Kidney glomerular epithelial cell (primary cell): ENCODE results near the gene PUM2.
"Not testable (repeated sequence)": the region's sequence is repeated elsewhere in the genome, so short reads cannot be mapped to it uniquely, and the experiment has no call there.

Experiments used
- DNase-seq: peaks from one replicate; lab custom pipeline; 2025; lab: John Stamatoyannopoulos, UW

The PUM2 gene

DNA sequence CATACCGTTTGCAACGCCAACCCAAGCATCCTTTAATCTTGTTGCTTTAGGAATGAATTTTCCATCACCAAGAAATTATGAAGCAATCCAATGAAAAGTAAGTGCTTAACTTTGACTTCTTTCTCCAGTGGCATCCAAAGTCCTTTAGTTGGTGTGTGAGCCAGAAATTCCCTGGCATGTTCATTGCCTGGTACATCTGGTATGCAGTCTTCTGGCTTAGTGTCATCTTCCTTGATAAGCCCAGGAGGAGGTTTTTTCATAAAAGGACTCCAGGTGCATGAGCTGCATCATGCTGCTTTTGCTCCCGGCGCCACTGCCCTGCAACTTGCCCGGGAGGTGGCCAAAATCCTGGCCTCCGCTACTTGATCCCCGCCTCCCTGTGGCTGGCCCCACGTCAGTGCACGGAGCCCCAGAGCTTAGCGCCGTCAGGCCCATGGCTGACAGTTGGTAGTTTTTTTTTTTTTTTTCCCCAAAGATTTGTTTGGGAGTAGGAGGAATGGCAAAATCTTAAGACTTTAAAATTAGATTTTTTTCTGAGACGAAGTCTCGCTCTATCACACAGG is 58.7 kb downstream of the PUM2 start:
- no peak for DNase-seq

GRCh38 chr2:20291106-20291564 is 59.5 kb downstream of the PUM2 start:
- peak; percentile 80 for DNase-seq

DNA sequence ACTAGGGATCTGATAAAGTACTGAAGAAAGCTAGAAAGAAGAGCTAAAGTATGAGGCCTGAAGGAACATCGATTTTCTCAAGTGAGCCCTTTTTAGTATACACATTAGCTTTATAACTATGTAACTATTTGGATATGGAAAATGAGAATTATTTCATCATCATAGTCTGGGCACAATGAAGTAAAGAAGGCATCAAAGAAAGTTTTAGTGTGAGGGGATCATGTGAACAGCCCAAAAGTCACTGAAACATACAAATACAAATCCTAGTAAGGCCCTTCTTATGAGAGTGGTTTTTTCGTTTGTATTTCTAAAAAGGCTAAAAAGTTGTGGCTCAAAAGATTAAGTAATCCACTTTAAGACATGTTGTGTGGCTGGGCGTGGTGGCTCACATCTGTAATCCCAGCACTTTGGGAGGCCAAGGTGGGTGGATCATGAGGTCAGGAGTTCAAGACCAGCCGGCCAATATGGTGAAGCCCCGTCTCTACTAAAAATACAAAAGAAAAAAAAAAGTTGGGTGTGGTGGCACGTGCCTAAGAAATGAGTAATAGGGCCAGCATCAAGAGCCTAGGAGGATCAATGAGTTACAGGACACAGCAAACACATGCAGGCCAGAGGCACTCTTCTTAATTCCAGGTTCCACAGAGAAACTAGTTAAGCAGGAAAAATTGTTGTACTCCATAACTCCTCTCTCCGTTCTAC is 61.9 kb downstream of the PUM2 start:
- DNase-seq, result no peak

DNA sequence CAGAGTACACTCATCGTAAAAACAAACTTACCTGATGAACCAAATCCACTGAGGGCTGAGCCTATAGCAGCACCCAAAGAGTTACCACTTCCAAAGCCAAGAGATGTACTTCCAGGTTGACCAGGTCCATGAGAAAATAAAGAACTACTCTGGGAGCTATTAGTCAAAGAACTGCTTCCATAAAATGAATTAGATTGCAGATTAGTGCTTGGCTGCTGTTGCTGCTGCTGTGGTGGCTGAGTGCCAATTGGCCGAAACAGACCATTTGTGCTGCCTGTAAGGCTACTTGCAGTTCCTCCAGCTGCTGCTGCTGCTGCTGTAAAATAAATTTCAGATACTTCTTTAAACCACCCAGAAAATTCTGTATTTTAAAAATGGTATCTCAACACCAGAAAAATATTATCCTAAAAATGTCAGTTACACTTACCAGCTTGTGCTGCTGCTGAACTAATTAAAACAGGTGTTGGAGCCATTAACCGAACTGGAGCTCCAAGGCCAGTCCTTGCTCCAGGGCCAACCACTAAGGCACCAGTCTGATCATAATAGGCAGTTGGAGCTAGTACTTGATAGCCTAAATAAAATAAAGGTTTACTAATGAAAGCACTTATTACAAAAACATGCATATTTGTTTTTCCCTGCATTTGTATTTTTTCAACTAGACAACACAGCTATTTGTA is 67.6 kb downstream of the PUM2 start:
- DNase-seq, result no peak

- no peak for DNase-seq
Observed at GRCh38 chr2:20281876-20282275, 68.8 kb downstream of the PUM2 start.

DNA sequence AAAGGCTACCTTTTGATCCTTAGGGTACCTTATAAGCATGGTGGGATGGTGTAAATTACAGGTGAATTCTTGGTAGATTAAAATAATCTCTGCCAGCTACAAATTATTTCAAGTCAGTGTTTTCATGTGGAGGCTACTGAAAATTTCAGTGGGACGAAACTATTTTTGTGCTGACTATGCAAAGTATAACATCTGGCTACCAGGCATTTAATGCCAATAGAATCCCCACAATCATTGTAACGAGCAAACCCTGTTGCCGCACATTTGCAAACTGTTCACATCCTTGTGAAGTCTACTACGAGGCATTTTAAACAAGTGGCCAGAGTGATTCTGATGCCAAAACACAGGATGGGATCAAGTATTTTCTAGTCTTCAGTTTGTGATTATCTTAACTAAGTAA is 77.6 kb downstream of the PUM2 start:
- no peak for DNase-seq

GRCh38 chr2:20268317-20268716 is 82.3 kb downstream of the PUM2 start:
- DNase-seq, result not testable (repeated sequence)

GRCh38 chr2:20267529-20267928 is 83.1 kb downstream of the PUM2 start:
- DNase-seq, result no peak

GRCh38 chr2:20264629-20265028 is 86.0 kb downstream of the PUM2 start:
- no peak for DNase-seq

DNA sequence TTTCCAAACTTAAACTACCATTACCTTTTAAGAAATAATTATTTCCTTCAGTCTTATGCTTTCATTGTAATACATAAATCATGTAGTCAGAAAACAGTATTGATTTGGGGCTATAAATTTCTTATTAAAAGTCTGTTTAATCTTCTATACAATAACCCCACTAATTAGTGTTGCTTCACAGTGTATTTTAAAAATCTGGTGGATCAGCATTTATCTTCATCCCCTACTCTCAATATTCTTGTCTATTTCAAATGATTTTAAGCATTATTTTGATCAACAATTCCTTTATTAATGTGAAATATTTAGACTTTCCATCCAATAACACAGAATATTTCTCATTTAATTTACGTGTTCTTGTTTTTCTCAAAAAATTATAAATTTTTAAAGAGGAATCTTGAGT is 93.2 kb downstream of the PUM2 start:
- no peak for DNase-seq

DNA sequence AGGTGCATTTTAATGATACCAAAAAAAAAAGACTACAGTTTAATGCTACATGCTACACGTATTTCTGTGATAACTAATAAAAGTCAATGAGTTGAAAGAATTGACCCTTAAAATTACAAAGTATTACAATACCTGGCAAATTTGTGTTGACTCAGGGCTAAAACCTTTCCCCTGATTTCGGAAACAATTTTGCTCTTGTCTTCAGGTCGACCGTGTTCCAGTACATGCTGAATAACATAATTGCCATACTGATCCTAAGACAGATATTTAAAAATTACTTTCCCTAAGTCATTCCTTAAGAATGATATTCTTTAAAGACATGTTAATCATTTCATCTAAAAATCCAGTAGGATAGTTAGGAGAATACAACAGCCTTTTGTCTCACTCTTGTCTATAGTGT is 95.9 kb downstream of the PUM2 start:
- no peak for DNase-seq

- no peak for DNase-seq
Observed at GRCh38 chr2:20250436-20250835, 100.2 kb downstream of the PUM2 start.

GRCh38 chr2:20249170-20249569 is 101.5 kb downstream of the PUM2 start:
- no peak for DNase-seq

GRCh38 chr2:20247084-20247483 is 103.6 kb downstream of the PUM2 start:
- no peak for DNase-seq

GRCh38 chr2:20243637-20244036 is 107.0 kb downstream of the PUM2 start:
- not testable (repeated sequence) for DNase-seq

DNA sequence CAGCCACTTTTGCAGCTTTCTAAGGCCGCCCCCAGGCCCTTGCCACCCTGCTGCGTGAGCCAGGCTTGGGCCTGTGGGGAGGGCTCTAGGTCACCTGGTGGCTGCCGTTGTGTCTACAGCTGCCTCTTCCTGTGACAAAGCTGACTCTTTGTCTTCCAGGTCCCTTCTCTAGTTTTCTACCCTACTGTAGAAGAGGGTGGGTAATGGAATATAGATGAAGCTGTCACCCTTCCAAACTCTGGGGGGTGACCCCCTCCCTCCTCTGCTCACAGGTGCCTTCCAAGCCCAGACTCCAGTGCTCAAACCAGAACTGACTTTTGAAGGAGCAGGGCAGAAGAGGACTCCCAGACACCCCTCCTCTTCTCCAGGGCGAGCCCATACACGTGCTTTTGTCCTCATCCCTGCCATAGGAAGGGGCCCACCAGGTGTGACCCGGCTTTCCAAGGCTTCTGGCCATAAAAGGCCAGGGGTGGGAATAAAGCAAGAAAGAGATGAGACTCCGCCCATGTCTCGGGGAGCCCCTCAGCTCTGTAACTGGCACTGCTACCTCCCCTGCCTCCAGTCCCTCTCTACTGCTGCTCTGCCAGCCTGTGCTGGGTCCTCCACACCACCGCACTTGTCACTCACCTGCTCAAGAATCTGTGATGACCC is 107.8 kb downstream of the PUM2 start:
- no peak for DNase-seq

- no peak for DNase-seq
Observed at GRCh38 chr2:20241973-20242726, 108.5 kb downstream of the PUM2 start.

- not testable (repeated sequence) for DNase-seq
Observed at GRCh38 chr2:20240291-20240690, 110.4 kb downstream of the PUM2 start.

- no peak for DNase-seq
Observed at GRCh38 chr2:20236496-20236895, 114.1 kb downstream of the PUM2 start.

GRCh38 chr2:20235655-20236305 is 114.9 kb downstream of the PUM2 start:
- no peak for DNase-seq

- DNase-seq, result not testable (repeated sequence)
Observed at GRCh38 chr2:20234597-20234996, 116.0 kb downstream of the PUM2 start.

DNA sequence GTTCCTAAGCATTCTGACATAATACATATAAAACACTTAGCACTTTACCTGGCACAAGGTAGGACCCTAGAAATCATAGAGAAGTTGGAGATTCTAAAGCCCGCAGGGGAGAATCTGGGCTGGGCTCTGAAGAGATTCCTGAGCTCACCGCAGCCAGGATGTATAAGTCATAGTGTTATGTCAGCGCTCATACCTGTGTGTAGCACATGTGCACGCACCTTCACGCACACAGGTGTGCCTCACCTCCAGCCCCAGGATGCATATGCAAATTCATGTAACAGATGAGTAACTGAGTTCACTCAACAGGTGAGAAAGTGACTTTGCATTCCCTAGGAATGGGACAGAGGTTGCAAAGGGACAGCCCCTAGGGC is 117.8 kb downstream of the PUM2 start:
- DNase-seq, result no peak
